HUES6 (cell line): ENCODE data around the gene SELENOM.
"Not testable (repeated sequence)": the region's sequence is repeated elsewhere in the genome, so short reads cannot be mapped to it uniquely, and the experiment has no call there.

Source experiments
- H3K27ac ChIP-seq: 2 replicates; pipeline ENCODE4 v1.7.0; 2013; ENCODE audit warnings: low read depth, mild to moderate bottlenecking, low read length, inconsistent platforms
- H3K27me3 ChIP-seq: 2 replicates; pipeline ENCODE4 v1.6.1; 2013; ENCODE audit warnings: low read length; ENCODE audit not compliant: control insufficient read depth, insufficient read depth
- H3K36me3 ChIP-seq: 2 replicates; pipeline ENCODE4 v1.6.1; 2013; ENCODE audit warnings: low read length; ENCODE audit not compliant: control insufficient read depth, insufficient read depth
- H3K4me1 ChIP-seq: 2 replicates; pipeline ENCODE4 v1.6.1; 2013; ENCODE audit warnings: low read length; ENCODE audit not compliant: control insufficient read depth, insufficient read depth
- H3K4me3 ChIP-seq: 2 replicates; pipeline ENCODE4 v1.5.1; 2013; ENCODE audit warnings: low read depth, low read length
- H3K9ac ChIP-seq: one replicate; pipeline ENCODE4 v1.6.1; 2013; ENCODE audit warnings: mild to moderate bottlenecking, low read length
- H3K9me3 ChIP-seq: 2 replicates; pipeline ENCODE4 v1.6.1; 2013; ENCODE audit warnings: low read depth, low read length; ENCODE audit not compliant: control insufficient read depth, insufficient read depth

SELENOM gene

DNA sequence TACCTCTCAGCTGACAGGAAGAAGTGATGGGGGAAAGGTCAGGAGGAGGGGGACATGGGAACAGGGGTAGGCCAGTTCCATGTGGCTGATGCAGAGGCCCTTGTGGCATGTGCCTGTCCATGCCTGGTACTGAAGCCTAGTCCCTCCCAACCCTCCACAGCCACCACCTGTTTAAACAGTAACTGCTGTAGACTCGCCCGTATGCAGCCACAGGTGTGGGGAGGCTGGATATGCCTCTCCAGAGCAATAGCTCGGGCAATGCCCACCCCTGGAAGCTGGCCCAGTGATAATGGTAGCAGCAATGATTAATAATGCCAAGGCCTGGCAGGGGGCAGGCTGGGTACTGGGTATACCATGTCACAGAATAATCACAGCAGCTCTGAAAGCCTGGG, 24.0 kb downstream of the SELENOM start:
- Histone ChIP-seq H3K9me3 (no peaks in the 10 kb centered on the region), H3K9ac (no peak overlapping the region), H3K36me3 (peaks cover 4% of the 10 kb centered on the region; the same call in 1 of the 2 replicates), H3K27ac (no peak overlapping the region), H3K4me1 (peaks cover 37% of the 10 kb centered on the region), H3K4me3 (peak overlapping the region; percentile 66), H3K27me3 (no peaks in the 10 kb centered on the region)

DNA sequence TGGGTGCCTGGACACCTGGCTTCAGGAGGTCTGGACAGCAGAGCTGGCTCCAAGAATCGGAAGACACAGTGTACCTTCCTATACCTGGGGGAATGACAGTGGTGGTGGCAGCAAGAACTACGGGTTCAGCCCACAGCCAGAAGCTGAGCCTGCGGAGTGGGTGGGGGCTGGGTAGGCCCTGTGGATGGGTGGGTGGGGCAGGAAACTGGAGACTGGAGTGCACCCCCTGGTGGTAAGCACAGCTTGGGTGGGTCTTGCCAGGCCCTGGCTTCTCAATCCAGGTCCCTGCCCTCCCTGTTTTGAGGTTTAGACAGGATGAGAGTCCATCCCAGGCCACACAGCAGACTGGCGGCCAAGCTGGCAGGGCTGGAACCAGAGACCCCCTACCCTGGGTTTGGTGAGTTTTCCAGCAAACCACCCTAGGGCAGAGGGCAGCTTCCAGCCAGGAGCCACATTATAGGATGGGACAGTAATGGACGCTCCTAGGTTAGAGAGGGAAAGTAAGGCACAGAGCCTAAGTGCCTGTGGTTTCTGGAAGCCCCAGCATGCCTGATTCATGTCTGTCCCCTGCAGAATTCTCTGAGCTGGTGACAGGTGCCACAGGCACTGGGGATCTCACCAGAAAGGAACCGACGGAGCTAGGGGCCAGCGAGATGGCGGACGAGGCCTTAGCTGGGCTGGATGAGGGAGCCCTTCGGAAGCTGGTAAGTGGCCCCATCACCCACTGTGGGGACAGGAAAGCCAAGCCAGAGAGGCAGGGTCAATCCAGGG, 24.6 kb downstream of the SELENOM start:
- Histone ChIP-seq H3K4me1 (peaks cover 37% of the 10 kb centered on the region), H3K9me3 (no peaks in the 10 kb centered on the region), H3K27ac (no peak overlapping the region), H3K27me3 (no peaks in the 10 kb centered on the region), H3K36me3 (no peaks in the 10 kb centered on the region), H3K4me3 (0 out of 2 replicates have a peak overlapping the region, but pooled peaks have one; percentile 78), H3K9ac (no peak overlapping the region)

DNA sequence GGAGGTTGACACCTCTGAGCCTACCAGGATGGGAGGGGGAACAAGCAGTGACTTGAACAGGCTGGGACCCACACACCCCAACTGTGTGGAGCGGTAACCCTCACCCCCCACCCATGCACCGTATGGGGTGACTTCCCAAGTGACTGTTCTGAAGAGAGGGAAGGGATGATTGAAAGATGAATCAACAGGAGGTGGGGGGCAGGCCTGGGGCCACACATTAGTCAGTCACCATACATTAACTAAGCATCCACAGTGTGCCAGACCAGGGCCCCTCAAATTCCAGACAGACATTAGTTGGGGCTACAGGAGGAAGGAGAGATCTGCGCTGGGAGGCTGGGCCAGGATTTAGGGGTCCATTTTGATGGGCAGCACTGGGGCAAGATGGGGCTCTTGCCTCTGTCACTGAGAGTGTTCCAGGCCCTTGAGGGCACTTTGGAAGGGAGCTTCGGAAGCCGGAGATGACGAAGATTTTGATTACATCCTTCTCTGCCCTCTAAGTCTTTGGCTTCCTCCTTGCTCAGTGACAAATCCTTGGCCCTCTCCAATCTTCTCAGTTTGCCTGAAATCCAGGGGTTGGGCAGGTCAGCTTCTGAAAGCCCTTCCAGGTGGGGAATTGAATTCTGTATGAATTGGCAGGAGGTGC, 25.3 kb downstream of the SELENOM start:
- H3K27me3 ChIP-seq = no peaks in the 10 kb centered on the region
- no peaks in the 10 kb centered on the region for H3K9me3 ChIP-seq
- peak overlapping the region; percentile 78 for H3K4me3 ChIP-seq
- H3K9ac ChIP-seq = peak overlapping the region; percentile 39
- H3K27ac ChIP-seq = no peak overlapping the region
- peaks cover 37% of the 10 kb centered on the region for H3K4me1 ChIP-seq
- H3K36me3 ChIP-seq = no peaks in the 10 kb centered on the region

DNA sequence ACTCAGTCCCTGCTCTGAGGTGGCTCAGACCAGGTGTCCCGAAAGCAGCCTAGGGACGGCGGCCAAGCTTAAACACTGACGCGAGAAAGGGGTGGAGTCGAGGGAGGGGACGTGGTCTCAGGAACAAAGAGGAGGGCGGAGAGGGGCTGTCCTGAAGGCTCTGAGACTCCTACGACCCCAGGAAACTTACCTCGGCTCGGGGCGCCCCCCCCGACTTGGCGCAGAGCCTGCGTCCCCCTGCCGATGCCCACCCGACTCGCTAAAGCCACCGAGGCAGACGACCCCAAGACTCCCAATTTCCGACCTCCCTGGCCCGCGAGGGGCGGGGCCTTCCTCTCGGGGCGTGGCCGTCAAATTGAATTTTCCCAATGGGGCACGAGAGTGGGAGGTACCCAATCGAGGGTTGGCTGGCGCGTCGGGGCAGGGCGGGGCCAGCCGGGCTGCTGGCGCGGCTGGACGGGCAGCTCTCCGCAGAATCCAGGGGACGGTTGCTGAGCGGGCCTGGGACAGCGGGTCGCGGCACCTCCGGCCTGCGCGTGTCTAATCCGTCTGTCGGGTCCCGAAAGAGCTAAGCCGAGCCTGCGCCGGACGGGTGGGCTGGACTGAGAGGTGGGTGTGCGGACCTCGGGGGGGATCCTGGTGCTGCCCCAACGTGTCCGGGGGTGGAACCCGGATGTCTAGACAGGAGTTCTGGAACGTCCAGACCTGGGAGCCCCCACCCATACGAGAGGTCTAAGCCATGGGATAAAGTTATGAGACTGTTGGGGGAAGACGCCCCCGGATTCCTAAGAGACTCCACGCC, 26.3 kb downstream of the SELENOM start, which contains the start of gene SMTN:
Gene SMTN, plus strand, starts transcription at position 471 of the 802 bp plus-strand sequence. CDS start 1,941 bp downstream, outside the sequence.
- Histone ChIP-seq H3K27me3 (no peaks in the 10 kb centered on the region), H3K9ac (peak within 1 kb of the TSS; percentile 77), H3K4me3 (peak within 1 kb of the TSS; percentile 78), H3K27ac (peak within 1 kb of the TSS; percentile 75), H3K4me1 (peaks cover 37% of the 10 kb centered on the region), H3K9me3 (no peaks in the 10 kb centered on the region), H3K36me3 (no peaks in the 10 kb centered on the region)

DNA sequence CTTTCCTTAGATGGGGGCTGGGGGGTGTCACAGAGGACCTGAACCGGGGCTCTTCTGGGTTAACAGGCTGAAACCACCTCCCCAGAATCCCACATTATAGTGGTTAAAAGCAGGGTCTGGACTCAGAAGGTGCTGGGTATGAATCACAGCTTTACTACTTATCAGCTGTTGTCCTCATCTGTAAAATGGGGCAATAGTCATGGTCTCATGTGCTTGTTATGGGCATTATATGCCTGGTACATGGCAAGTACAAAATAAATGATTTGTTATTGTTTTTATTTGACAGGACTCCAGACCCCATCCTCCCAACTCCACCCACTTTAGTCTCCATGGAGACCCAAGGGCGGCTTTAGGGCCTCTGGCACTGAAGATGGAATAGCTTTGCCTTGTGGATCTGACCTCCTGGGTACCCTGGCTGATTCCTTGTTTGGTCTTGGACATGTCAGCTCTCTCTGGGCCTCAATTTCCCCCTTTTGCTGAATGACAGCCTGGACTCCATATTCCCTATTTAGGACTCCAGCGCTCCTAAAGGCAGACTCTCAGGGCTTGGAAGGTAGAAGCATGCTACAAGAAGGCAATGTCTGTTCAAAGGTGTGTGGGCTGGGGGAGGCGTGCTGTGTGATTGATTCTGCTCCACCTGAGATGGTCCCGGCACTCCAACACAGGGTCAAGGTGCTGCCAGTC, 27.1 kb downstream of the SELENOM start:
- H3K4me1 ChIP-seq = peaks cover 33% of the 10 kb centered on the region
- H3K27ac ChIP-seq = peak overlapping the region; percentile 75; the same call in 1 of the 2 replicates
- peak overlapping the region; percentile 77 for H3K9ac ChIP-seq
- H3K9me3 ChIP-seq = no peaks in the 10 kb centered on the region
- no peaks in the 10 kb centered on the region for H3K36me3 ChIP-seq
- no peaks in the 10 kb centered on the region for H3K27me3 ChIP-seq
- H3K4me3 ChIP-seq = peak overlapping the region; percentile 78

DNA sequence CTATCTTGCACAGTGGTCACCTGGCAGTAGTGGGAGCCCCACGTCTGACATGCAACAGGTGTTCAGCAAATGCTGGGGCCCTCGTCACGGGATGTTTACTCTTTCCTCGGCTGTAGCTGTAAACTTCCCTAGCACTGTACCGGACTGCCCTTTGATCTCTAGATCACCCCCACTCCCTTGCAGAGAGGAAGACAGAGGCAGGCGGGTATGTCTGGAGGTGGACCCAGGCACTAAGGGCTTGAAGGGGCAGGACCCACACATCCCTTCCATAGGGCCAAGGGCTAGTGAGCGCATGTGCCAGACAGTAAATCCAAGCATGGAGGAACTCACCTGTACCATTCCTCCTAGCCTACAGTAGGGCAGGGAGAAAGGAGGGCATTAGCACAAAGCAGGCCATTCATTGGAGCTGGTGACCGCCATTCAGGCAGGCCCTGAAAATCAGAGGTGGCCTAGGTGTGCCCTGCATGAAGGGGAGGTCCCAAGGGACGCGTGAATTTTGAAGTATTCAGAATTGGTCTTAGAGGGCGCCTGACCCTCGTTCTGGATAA, 28.2 kb downstream of the SELENOM start:
- H3K9me3 ChIP-seq = no peaks in the 10 kb centered on the region
- no peak overlapping the region for H3K9ac ChIP-seq
- H3K36me3 ChIP-seq = no peaks in the 10 kb centered on the region
- no peak overlapping the region for H3K27ac ChIP-seq
- no peaks in the 10 kb centered on the region for H3K27me3 ChIP-seq
- no peak overlapping the region for H3K4me3 ChIP-seq
- H3K4me1 ChIP-seq = peaks cover 31% of the 10 kb centered on the region

DNA sequence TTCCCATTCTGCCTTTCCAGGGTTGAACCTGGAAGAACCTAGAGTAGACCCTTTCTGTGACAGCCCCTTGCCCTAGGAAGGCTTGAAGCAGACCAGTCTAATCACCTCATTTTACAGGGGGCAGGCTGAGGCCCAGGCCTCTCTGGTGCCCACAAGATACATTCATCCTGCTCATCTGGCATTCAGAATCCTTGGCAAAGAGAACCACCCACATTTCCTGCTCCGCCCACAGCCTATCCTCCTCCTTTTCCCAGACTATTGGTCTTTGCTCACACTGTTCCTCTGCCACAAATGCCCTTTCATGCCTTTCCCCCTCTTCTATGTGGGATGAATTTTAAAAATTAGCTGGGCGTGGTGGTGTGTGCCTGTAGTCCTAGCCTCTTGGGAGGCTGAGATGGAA, 29.0 kb downstream of the SELENOM start:
- H3K9ac ChIP-seq, H3K27me3 ChIP-seq, H3K4me3 ChIP-seq, H3K9me3 ChIP-seq, H3K36me3 ChIP-seq, H3K27ac ChIP-seq: not testable (repeated sequence)
- peaks cover 23% of the 10 kb centered on the region for H3K4me1 ChIP-seq

DNA sequence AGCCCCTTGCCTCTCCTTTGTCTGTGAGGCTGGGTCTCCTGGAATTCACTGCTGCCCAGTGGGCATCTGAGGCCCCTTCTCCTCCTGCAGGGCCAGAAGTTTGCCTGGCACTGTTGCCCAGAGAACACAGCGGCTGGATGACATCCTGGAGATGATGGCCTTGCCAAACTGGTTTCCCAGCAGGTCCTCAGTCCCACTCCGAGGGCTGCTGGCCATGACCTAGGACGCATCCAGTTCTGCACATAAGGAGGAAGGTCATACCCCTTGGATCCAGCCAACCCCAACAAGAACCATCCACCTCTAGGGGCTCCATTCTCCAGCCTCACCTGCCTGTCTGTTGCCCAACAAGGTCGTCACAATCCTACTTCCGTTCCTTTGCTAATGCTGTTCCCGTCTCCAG, 29.7 kb downstream of the SELENOM start:
- H3K27ac ChIP-seq = no peak overlapping the region
- H3K9ac ChIP-seq = no peak overlapping the region

DNA sequence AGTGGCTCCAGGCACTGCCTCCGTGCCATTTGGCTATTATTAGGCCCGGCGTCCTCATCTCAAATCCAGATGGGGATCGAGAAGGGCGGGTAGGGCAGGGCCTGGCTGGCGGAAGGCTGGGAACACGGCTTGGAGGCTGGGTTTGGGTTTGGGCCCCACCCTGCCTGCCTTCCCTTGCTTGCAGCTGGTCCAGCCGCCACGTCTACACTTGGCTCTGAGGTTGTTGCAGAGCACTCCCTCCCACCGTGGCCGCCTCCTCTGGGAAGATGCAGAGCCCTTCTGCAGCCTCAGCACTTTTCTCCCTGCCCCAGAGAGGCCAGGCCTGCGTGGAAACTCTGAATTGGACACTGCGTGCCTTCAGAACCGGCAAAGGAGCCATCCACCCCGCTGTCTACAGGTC, 31.4 kb downstream of the SELENOM start:
- Histone ChIP-seq H3K27ac (no peak overlapping the region), H3K9me3 (no peaks in the 10 kb centered on the region), H3K27me3 (no peaks in the 10 kb centered on the region), H3K36me3 (no peaks in the 10 kb centered on the region), H3K4me1 (peaks cover 4% of the 10 kb centered on the region; the same call in 1 of the 2 replicates), H3K9ac (no peak overlapping the region), H3K4me3 (no peak overlapping the region)

More for the DNA sequence above, 29.7 kb downstream of the SELENOM start:
- Histone ChIP-seq H3K9me3 (no peaks in the 10 kb centered on the region), H3K4me1 (peaks cover 16% of the 10 kb centered on the region; the same call in 1 of the 2 replicates), H3K27me3 (no peaks in the 10 kb centered on the region), H3K4me3 (no peak overlapping the region), H3K36me3 (no peaks in the 10 kb centered on the region)

DNA sequence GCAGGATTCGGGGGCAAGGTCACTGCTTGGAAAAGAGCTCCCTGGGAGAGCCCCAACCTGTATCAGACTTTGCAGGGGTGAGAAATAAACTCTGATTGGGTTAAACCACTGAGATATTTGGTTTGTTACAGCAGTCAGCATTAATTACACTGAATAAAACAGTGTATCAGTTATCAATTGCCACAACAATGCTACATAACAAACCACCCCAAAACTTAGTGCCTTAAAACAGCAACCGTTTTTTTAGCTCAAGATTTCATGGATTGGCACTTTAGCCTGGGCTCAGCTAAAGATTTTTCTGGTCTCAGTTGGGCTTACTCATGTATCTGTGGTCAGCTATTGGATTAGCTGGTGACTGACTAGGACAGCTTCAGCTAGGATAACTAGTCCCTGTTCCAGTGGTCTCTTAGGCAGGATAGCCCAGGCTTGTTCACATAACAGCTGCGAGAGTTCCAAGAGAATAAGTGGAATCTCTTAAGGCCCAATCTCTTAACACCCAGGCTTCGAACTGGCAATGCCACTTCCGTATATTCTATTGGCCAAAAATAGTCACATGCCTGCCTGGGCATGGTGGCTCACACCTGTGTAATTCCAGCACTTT, 33.7 kb downstream of the SELENOM start:
- not testable (repeated sequence) for H3K4me1 ChIP-seq, H3K4me3 ChIP-seq, H3K27ac ChIP-seq, H3K9me3 ChIP-seq, H3K36me3 ChIP-seq, H3K27me3 ChIP-seq, H3K9ac ChIP-seq
